H1 (cell line): ENCODE data around the gene EIF4EBP2. TPM values are rescaled to one million over a fixed set of nuclear protein-coding genes. Genes with fewer than 3 reads are reported as not detected.

Experiments used
- BRCA1 ChIP-seq: IDR thresholded peaks from 2 replicates; pipeline ENCODE4 v1.6.1; 2012; ENCODE audit warnings: low read depth, low read length, improper control_type of control experiment
- CBX8 ChIP-seq: fragments of 300-800, 300-1000 bp; sonication (generic); IDR thresholded peaks from 2 replicates; pipeline ENCODE4 v1.7.1; 2016; ENCODE audit warnings: low read depth, low read length, borderline replicate concordance
- NANOG ChIP-seq: IDR thresholded peaks from 2 replicates; pipeline ENCODE4 v1.6.1; 2011; ENCODE audit warnings: low read length, low read depth, mild to moderate bottlenecking, inconsistent platforms; ENCODE audit not compliant: insufficient read depth, poor library complexity, severe bottlenecking
- YY1 ChIP-seq: IDR thresholded peaks from 2 replicates; pipeline ENCODE4 v1.6.1; 2011; ENCODE audit warnings: low read depth, mild to moderate bottlenecking, low read length
- polyA plus RNA-seq, 7 experiments: library from polyadenylated mRNA; depleted of rRNA in 3 of 7; stranded (reverse) in 5 of 7; unstranded in 2 of 7; fragments of >200 nt in 5 of 7; fragments of 200-250 nt in 2 of 7; gene quantifications; 1 replicate in 5 of 7; 2 replicates in 1 of 7; 4 replicates in 1 of 7; pipeline versions ENCODE4 v1.2.1 to v1.2.3, GENCODE V29; 2011 to 2013; ENCODE audit warnings: missing spikeins in 2 of 7, mixed read lengths in 2 of 7
- total RNA-seq: library from RNA; stranded (reverse); fragmentation: NEBNext Ultra II Directional; extraction: Animal tissue kit (Norgen Biotek cat#: 25700); gene quantifications from 2 replicates; pipeline ENCODE4 v1.2.1, GENCODE V29; 2021

Gene EIF4EBP2
- total and polyA plus RNA-seq, 2 of the 8 experiments (the other 6 are each of a cell fraction or from before 2014, with no cell fraction given), result 55.3 to 144 TPM

DNA sequence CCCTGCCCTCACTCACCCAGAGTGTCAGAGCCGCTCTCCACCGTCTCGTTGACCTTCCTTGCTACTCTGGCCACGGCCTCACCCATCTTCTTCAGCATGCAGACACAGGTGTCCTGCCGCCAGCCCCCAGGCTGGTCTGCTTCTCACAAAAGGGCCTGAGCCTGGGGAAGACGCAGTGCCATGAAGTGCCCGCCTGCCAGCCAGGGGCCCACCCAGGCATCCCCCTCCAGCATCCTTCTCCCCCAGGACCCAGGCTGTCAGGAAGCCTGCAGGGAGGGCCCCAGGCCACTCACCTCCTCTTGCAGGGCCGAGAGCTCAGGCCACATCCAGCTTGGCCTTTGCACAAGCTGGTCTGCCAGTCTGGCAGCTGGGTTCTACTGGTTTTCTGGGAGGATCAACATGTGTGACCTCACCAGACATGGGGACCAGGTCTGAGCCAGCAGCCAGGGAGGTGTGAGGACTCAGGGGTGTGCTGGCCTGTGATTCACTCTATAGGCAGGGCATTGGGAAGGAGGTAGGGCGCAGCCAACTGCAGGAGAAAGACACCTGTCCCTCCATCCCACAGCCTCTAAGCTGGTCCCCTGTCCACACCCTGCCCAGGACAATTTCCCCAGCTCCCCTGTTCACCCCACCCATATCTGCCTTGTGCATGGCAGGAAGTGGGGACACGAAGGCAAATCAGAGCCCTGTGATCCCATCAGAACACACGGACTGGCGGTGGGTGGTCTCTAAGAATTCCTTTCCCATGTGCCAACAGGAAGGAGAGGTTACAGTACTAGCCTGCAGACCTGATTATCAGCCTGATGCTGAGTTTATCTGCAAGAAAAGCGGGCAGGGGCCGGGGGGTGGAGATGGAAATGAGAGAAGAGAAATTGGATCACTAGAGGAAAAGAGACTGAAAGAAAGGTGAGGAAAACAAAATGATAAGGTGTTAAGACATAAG, 27.2 kb upstream of the EIF4EBP2 start (continued):
- TF ChIP-seq BRCA1, result no peak
- no peak for TF ChIP-seq NANOG
- no peak for TF ChIP-seq YY1
- no peak for TF ChIP-seq CBX8
